HG03432 (cell line): ENCODE results near the gene BAHCC1.

Source experiments
- ATAC-seq: cut with Tn5 transposase; IDR thresholded peaks from one replicate; pipeline ENCODE4 v1.9.1; 2021; ENCODE audit warnings: mild to moderate bottlenecking, moderate library complexity; ENCODE audit not compliant: unreplicated experiment

The BAHCC1 gene

GRCh38 chr17:81437191-81437651 lies 42.0 kb downstream of the BAHCC1 start:
- no peak for ATAC-seq

DNA sequence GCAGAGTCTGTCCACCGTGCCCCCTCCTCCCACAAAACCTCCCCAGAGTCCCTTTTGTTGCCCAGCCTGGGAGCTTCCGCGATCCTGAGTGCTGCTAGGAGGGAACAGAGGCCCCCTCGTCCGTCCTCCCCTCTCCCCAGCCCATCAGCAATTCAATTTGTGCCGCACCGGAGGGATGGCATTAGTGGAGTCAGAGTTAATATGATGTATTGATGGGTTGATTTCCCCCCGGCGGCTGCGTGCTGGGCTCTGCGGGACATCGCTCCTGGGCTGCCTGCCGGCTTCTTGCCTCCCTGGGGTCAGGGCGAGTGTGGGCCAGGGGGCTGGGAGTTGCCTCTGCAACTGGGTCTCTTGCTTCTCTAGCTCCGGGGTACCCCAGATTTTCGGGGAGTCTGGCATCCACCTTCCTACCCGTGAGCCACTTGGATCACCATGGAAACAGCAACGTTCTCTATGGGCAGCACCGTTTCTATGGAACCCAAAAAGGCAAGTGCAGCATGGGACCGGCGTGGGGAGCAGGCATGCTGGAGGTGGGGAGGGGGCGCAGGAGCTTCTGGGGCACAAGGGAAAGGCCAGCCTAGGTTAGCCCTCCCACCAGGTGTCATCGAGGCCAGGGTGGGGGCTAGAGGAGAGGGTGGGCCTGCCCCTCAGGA lies 42.9 kb downstream of the BAHCC1 start:
- no peak for ATAC-seq

GRCh38 chr17:81438688-81439087 lies 43.4 kb downstream of the BAHCC1 start:
- ATAC-seq, result no peak

DNA sequence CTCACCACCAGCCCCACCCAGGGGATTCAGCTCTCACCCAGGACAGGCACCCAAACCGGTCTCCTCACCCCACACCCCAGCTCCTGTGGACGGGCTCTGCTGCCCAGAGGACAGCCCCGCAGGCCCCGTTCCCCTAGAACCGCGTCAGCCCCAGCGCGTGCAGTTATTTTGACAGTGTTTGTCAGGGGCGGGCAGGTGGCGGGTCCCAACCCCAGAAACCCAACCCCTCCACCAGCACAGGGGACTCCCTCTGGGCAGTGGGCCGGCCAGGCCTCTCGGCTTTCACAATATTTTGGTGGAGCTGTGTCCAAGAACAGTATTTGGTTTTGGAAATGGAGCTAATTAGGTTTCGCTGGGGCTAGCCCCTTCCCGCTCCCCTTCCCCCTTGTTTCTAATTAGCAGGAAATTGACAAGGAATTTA lies 44.8 kb downstream of the BAHCC1 start:
- ATAC-seq, result no peak

DNA sequence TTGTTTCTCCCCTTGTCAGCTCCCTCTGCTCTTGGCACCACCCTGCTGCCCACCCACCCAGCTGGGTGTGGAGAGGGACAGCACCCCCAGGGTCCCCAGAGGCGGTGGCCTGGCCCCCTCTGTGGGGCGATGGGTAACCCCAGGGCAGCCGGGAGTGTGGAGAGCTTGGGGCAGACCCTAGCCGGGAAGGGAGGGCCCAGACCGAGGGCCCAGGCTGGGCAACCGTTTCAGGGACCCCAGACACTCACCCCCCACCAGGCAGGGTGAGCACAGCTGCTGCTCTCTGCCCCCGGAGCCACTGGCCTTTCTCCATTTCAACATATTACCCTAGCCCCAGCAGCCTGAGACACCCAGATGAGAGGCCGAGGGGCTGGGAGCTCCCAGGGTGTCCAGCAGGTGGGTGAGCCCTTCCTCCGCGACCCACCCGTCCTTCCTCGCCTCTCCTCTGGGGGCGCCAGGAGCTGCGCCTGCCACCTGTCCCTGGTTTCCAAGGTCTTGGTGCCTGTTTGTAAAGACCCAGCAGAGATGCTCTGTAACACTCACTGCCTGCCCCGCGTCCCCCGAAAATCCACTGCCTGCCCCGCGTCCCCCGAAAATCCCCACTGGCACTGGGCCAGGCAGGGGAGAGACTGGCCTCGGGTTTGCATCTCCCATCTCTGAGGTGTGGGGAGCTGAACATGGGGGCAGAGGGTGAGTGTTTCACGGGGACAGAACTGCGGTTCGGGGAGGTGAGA lies 45.4 kb downstream of the BAHCC1 start:
- ATAC-seq, result no peak

GRCh38 chr17:81442791-81443190 lies 47.5 kb downstream of the BAHCC1 start:
- ATAC-seq, result no peak

DNA sequence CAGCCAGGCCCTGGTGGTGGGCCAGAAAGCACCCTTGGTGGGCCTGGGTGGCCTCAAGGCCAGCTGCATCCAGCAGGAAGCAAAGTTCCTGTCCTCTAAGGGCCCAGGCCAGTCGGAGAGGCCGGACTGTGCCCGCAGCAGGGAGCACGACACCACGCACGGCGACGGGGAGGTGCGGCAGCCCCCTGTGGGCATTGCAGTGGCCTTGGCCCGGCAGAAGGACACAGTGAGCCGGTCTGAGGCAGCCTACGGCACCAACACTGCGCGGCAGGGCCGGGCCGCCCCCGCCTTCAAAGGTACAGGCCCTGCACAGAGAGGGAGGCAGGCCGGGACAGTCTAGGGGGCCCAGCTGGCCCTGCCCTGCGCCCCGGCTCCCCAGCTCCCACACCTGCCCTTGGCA lies 48.0 kb downstream of the BAHCC1 start:
- ATAC-seq, result no peak

DNA sequence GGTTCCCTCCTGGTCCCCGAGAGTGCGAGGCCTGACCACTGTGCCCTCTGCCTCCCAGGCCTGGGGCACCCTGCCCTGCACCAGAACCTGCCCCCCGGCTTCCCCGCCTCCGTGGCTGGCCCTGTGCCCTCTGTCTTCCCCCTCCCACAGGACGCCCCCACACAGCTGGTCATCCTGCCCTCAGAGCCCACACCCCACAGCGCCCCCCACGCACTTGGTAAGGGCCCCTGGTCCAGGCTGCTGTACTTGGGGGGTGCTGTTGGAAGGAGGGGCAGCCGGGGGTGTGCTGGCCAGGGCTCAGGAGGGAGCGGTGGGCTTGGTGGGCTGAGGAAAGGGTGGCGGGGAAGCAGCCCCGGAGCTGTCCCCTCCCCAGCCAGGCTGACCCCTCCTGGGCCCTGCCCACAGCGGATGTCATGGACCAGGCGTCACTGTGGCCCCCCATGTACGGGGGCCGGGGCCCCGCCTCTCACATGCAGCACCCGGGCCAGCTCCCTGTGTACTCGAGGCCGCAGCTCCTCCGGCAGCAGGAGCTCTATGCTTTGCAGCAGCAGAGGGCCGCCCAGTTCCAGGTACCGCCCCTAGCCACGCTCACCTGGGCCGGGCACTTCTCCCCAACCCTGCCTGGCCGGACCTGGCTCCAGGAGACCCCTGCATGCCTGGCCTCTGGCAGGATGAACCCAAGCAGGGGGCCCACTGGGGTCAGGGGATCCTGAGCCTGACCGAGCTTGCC lies 49.5 kb downstream of the BAHCC1 start:
- no peak for ATAC-seq

GRCh38 chr17:81445642-81446503 lies 50.6 kb downstream of the BAHCC1 start:
- ATAC-seq, result no peak

DNA sequence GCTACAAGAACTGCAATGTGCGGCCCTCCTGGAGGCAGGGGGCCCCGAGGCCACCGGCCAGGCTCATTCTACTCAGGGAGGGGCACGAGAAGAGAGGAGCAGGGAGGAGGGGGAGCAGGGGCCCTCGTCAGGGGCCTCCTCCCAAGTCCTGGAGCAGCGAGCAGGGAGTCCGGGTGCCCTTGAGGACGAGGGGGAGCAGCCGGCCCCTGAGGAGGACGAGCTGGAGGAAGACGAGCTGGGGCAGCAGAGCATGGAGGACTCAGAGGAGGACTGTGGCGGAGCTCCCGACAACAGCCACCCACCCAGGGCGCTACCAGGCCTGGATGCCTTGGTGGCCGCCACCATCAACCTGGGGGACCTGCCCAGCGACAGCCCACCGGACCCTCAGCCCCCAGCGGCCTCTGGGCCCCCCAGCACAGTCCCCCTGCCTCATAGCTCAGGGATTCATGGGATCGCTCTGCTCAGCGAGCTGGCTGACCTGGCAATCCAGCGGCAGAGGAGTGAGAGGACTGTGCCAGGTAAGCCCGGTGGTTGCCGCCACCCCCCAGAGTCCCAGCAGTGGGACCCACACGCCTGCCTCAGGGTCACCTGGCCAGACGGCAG lies 52.2 kb downstream of the BAHCC1 start:
- ATAC-seq, result no peak

- ATAC-seq, result no peak
Measured at GRCh38 chr17:81448442-81448841, 53.2 kb downstream of the BAHCC1 start.

DNA sequence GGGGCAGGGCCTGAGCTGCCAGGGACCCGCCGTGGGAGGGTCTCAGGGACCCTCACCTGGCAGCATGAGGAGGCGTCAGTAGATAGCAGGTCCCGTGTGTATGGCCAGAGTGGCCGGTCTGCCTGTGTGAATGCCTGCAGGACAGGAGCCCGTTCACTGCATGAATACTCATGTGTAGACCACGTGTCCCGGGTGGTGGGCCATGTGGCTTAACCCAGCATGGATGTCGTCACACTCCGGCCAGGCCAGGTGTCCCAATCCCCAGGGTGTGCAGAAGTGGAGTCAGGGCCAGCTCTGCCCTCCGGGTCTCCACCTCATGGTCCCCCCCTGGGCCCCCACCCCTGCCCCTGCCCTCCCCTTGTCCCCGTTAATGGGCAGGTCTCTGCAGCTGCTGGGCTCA lies 53.7 kb downstream of the BAHCC1 start:
- ATAC-seq, result no peak

- no peak for ATAC-seq
Measured at GRCh38 chr17:81449351-81449750, 54.1 kb downstream of the BAHCC1 start.

DNA sequence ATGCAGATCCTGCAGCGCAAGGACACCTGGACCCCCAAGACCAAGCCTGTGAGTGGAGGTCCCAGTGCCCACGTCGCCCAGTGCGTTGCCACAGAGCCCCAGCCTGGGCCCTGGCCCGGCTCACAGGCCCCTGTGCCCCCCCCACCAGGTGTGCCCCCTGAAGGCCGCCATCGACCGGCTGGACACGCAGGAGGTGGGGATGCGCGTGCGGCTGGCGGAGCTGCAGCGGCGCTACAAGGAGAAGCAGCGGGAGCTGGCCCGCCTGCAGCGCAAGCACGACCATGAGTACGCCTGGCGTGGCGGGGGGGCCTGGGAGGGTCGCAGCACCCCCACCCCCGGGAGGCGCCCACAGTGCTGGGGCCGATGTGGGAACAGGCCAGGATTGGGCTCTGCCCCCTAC lies 56.6 kb downstream of the BAHCC1 start:
- ATAC-seq, result no peak

DNA sequence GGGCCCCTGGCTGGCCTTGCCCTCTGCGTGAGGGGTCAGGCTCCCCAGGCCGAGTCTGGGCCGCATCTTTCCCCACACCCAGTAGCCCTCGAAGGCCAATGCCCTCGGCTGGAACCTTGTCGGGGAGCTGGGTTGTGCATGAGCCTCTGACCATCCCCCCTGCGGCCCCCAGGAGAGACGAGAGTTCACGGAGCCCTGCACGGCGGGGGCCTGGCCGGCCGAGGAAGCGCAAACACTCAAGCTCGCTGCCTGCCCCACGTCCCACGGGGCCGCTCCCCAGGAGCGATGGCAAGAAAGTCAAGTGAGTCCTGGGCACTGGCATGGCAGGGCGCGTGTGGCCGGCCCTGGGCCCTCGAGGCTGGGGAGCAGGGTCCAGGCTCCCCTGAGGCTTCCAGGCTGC lies 57.3 kb downstream of the BAHCC1 start:
- ATAC-seq, result no peak

GRCh38 chr17:81453076-81453475 lies 57.8 kb downstream of the BAHCC1 start:
- ATAC-seq, result no peak

DNA sequence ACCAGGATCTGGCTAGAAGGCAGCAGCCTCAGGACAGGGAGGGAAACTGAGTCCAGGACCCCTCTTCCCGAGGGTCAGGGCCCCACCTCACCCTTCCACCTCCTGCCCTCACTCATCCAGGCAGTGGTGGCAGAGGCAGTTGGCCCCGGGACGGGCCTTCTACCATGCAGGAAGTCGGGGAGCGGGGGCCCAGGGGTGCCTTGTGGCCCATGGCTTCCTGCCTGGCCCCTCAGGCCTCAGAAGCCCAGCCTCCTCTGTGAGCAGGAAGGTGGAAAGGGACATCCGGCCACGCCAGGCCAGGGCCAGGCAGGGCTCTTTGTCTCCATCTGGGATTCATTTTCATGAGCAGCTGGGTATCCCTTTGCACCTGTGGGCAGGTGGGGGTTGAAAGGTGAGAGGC lies 58.5 kb downstream of the BAHCC1 start:
- ATAC-seq, result no peak

DNA sequence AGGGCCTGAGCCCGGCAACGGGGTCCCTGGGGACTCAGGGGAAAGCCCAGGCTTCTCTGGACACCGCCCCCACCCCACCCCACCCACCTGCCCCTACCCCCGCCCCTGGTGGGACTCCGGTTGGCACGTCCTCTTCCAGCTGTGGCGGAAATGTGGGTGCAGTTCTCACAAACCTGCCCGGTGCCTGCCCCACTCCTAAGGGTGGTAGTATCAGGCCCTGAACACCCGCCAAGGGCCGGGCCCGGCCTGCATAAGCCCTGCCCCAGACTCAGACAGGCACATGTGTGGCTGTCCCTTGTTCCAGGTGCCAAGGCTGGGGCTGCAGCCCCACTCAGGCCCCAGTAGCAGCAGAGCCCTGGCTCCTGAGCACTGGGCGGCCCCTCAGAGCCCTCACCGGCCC lies 59.2 kb downstream of the BAHCC1 start:
- ATAC-seq, result no peak

DNA sequence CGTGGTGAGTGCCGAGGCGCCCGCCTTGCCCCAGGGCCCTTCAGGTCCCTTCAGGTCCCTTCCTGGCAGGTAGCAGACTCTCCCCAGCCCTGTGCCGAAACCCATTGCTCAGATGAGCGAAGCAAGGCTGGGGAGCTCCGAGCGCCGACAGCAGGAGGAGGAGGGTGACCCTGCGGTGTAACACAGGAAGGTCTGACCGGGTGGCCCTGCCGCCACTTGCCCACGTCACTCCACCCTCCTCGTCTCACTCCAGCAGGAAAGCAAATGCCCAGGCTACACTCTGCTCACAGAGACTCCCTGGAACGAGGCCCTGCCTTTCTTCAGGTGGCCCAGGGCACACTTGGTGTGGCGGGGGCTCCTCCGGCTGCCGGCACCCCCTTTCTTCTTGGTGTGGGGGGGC lies 60.1 kb downstream of the BAHCC1 start:
- no peak for ATAC-seq

DNA sequence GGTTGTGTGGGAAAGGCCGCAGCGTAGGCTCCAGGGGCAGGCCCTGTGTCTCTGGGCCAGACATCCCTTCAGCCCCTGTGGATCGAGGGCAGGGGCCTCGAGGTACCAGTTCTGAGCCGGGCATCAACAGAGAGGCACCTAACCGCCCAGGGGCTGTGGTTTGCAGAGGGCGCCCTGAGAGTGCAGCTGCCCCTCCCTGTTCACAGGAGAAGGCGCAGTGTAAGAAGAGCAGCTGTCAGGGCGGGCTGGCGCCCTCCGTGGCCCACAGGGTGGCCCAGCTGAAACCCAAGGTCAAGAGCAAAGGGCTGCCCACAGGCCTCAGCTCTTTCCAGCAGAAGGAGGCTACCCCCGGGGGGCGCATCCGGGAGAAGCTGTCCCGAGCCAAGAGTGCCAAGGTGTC lies 60.8 kb downstream of the BAHCC1 start:
- ATAC-seq, result no peak

GRCh38 chr17:81456798-81457197 lies 61.5 kb downstream of the BAHCC1 start:
- ATAC-seq, result no peak
